HG02884 (cell line): Measurements from ENCODE around the gene PRPF38A.

Experiments
- ATAC-seq: cut with Tn5 transposase; IDR thresholded peaks from one replicate; pipeline ENCODE4 v1.9.1; 2021; ENCODE audit warnings: mild to moderate bottlenecking, moderate library complexity; ENCODE audit not compliant: unreplicated experiment

The PRPF38A gene

GRCh38 chr1:52454779-52455178 lies 50.4 kb downstream of the PRPF38A start:
- no peak for ATAC-seq

GRCh38 chr1:52455686-52456085 lies 51.3 kb downstream of the PRPF38A start:
- ATAC-seq: no peak

GRCh38 chr1:52460694-52461093 lies 56.3 kb downstream of the PRPF38A start:
- no peak for ATAC-seq

GRCh38 chr1:52461821-52462220 lies 57.4 kb downstream of the PRPF38A start:
- ATAC-seq: no peak

- ATAC-seq: no peak
These were observed 59.5 kb downstream of the PRPF38A start for GRCh38 chr1:52463891-52464290.

GRCh38 chr1:52469108-52469507 lies 64.7 kb downstream of the PRPF38A start:
- no peak for ATAC-seq
